Naive thymus-derived CD4-positive, alpha-beta T cell (primary cell): ENCODE measurements around the gene RNF125. TPM values are rescaled to one million over a fixed set of nuclear protein-coding genes. Genes with fewer than 3 reads are reported as not detected.

Experiments
- ATAC-seq: fragments of 150-1000 bp; cut with Tn5 transposase; 2 replicates; pipeline ENCODE4 v1.10.0; 2021; ENCODE audit warnings: mild to moderate bottlenecking, moderate library complexity
- CTCF ChIA-PET: fragments of 350-600 bp; sonication (Branson Sonifier 250); formaldehyde crosslinking; loops from one replicate; lab custom pipeline; 2021; ENCODE audit warnings: antibody characterized with exemption; lab: Charles Lee
- POLR2A ChIA-PET: fragments of 350-600 bp; sonication (Branson Sonifier 250); formaldehyde crosslinking; loops from one replicate; lab custom pipeline; 2021; ENCODE audit warnings: antibody characterized with exemption, inconsistent platforms; lab: Charles Lee
- DNase-seq, 9 donors: peaks; one replicate each; pipeline versions ENCODE4 v3.0.0 to v3.0.0-alpha.2; 2020 to 2022; ENCODE audit warnings: mixed read lengths in 1 of 9
- H3K27ac ChIP-seq: one replicate; pipeline ENCODE4 v1.7.0; 2013; ENCODE audit warnings: mild to moderate bottlenecking, low read depth, low read length, moderate library complexity
- H3K27me3 ChIP-seq, 2 donors: one replicate each; pipeline ENCODE4 v1.7.0; 2013; ENCODE audit warnings: low read length in 2 of 2, mild to moderate bottlenecking in 2 of 2, moderate library complexity in 2 of 2; ENCODE audit not compliant: control insufficient read depth in 2 of 2, insufficient read depth in 2 of 2
- H3K36me3 ChIP-seq, 3 experiments: 1 replicate in 2 of 3; 2 replicates in 1 of 3; pipeline ENCODE4 v1.7.0; 2013; ENCODE audit warnings: low read length in 3 of 3, mild to moderate bottlenecking in 3 of 3, moderate library complexity in 1 of 3; ENCODE audit not compliant: insufficient read depth in 3 of 3, control insufficient read depth in 2 of 3
- H3K4me1 ChIP-seq, 2 donors: one replicate each; pipeline ENCODE4 v1.7.0; 2013; ENCODE audit warnings: low read length in 2 of 2, mild to moderate bottlenecking in 2 of 2, moderate library complexity in 1 of 2; ENCODE audit not compliant: control insufficient read depth in 2 of 2, insufficient read depth in 2 of 2
- H3K4me3 ChIP-seq: 2 replicates; pipeline ENCODE4 v1.7.0; 2013; ENCODE audit warnings: mild to moderate bottlenecking, low read length
- H3K9me3 ChIP-seq, 3 experiments: 1 replicate in 2 of 3; 2 replicates in 1 of 3; pipeline ENCODE4 v1.7.0; 2013; ENCODE audit warnings: low read length in 3 of 3; ENCODE audit not compliant: control insufficient read depth in 2 of 3
- H3K27ac Mint-ChIP-seq, 9 donors: one replicate each; pipeline ENCODE4 v1.8.0; 2020 to 2022; ENCODE audit warnings: mixed read lengths in 9 of 9, mild to moderate bottlenecking in 8 of 9, moderate library complexity in 5 of 9, inconsistent platforms in 2 of 9
- H3K27me3 Mint-ChIP-seq, 5 donors: one replicate each; pipeline ENCODE4 v1.8.0; 2021 to 2022; ENCODE audit warnings: mixed read lengths in 5 of 5, mild to moderate bottlenecking in 1 of 5
- H3K36me3 Mint-ChIP-seq, 5 donors: one replicate each; pipeline ENCODE4 v1.8.0; 2020 to 2022; ENCODE audit warnings: mixed read lengths in 5 of 5, mild to moderate bottlenecking in 3 of 5, inconsistent platforms in 1 of 5
- H3K4me1 Mint-ChIP-seq, 7 donors: one replicate each; pipeline ENCODE4 v1.8.0; 2020 to 2022; ENCODE audit warnings: mixed read lengths in 7 of 7, mild to moderate bottlenecking in 3 of 7, inconsistent platforms in 1 of 7
- H3K4me3 Mint-ChIP-seq, 10 donors: one replicate each; pipeline ENCODE4 v1.8.0; 2020 to 2022; ENCODE audit warnings: mild to moderate bottlenecking in 10 of 10, mixed read lengths in 10 of 10, moderate library complexity in 6 of 10, inconsistent platforms in 2 of 10
- H3K9me3 Mint-ChIP-seq, 11 donors: one replicate each; pipeline ENCODE4 v1.8.0; 2020 to 2022; ENCODE audit warnings: mixed read lengths in 11 of 11, mild to moderate bottlenecking in 4 of 11, inconsistent platforms in 1 of 11, moderate library complexity in 1 of 11
- intact Hi-C, 2 donors: fragments of 100-400 bp; cut with micrococcal nuclease; formaldehyde crosslinking; loops; one replicate each; pipeline ENCODE4 v1.15.1; 2023
- polyA plus RNA-seq, 2 donors: library from polyadenylated mRNA; unstranded; fragments of 300-500 nt; fragmentation: Illumina TruSeq; gene quantifications; one replicate each; pipeline ENCODE4 v1.2.3, GENCODE V29; 2021
- total RNA-seq, 6 experiments: library from RNA in 5 of 6; stranded (reverse) in 5 of 6; gene quantifications; 1 replicate in 5 of 6; 2 replicates in 1 of 6; pipeline ENCODE4 v1.2.3 and lab custom pipeline; 2021 to 2026

The RNF125 gene
- total and polyA plus RNA-seq, 7 experiments from 2014 or later: 20.9 to 64.7 (median 37.1) TPM

DNA sequence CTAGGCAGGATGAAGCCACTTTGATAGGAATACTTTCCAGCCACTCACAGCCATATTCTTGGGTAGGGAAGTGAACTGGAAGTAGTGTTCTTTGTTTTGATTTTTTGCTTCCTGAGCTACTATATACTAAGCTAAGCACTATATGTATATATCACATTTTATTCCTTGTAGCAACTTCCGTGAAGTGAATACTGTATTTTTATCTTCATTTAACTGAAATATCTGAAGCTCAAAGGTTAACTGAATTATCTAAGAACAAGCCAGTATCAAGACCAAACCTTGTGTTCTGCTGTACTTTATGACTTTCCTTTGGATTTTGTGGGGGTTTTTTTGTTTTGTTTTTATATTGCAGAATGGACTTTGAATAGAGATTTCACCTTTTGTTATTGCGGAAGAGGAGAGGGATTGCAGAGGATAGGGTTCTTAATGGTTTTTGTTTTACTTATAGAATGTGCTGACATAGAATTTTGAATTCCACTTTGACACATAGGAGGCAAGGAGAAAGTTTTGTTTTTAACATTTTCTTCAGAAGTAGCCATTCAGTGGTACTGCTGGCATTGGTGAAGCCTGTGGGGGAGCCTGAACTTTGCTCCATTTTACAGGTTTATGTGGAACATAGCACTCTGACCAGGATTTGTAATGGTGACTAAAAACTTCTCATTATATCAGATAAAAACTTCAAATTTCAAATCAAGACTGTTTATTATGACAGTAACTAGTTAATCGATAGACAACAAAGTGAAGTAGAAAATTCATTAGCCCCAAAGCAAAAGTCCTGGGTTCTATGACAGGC lies 48.9 kb downstream of the RNF125 start:
- Histone ChIP-seq H3K27me3 (no peaks in the 10 kb centered on the region), H3K4me1 (no peaks in the 10 kb centered on the region), H3K4me3 (no peak overlapping the region), H3K9me3 (no peaks in the 10 kb centered on the region), H3K36me3 (peaks cover 0 to 36% (median 12%) of the 10 kb centered on the region in 3 experiments), H3K27ac (no peak overlapping the region)
- no peaks in the 10 kb centered on the region for H3K27me3 Mint-ChIP-seq
- H3K4me1 Mint-ChIP-seq: peaks cover 0 to 16% (median 5%) of the 10 kb centered on the region in 7 donors
- ChIA-PET POLR2A (interaction anchor here (0.9 to 1.9 kb wide), 5 partner anchors 11 to 48 kb away, joined by 3 to 9 read pairs (median 4); partner anchors contain the start of gene RNF138), CTCF (interaction anchor here (1.0 kb wide), 1 partner anchor 48 kb away, joined by 3 read pairs; no protein-coding TSS in a partner anchor)
- H3K27ac Mint-ChIP-seq: peak overlapping the region in 5 of 9 donors; percentile 2 to 79 (median 35)
- no peak for DNase-seq
- no peak overlapping the region for H3K4me3 Mint-ChIP-seq
- H3K9me3 Mint-ChIP-seq: no peaks in the 10 kb centered on the region
- H3K36me3 Mint-ChIP-seq: peaks cover 7 to 46% (median 17%) of the 10 kb centered on the region in 5 donors
- intact Hi-C loops: no loop called here
- no peak for ATAC-seq

DNA sequence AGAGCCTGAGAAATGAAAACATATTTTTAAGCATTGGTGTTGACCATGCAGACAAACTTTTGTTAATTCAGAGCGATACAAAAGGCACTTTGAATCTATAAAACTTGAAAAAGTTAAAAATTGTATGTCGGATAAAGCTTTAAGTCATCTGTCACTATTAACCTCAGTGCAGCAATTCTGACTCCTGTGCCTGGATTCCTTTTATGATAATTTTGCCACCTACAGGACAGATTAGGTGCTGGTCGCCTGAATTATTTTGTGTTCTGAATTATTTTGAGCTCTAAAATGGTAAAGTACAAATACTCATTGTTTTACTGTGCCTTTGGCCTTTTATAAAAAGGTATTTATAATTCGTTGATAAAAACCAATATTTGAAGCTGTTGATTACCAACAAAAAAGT lies 53.7 kb downstream of the RNF125 start:
- H3K9me3 ChIP-seq: no peaks in the 10 kb centered on the region
- no peak overlapping the region for H3K4me3 ChIP-seq
- Mint-ChIP-seq H3K4me3 (no peak overlapping the region), H3K4me1 (peaks cover 0 to 30% (median 18%) of the 10 kb centered on the region in 7 donors), H3K27ac (peak overlapping the region in 4 of 9 donors; percentile 15 to 68 (median 30)), H3K27me3 (no peaks in the 10 kb centered on the region), H3K36me3 (peaks cover 11 to 50% (median 30%) of the 10 kb centered on the region in 5 donors), H3K9me3 (peaks cover 0 to 2% (median 0%) of the 10 kb centered on the region in 11 donors)
- peak in 4 of 9 donors; percentile 34 to 55 (median 45) for DNase-seq
- H3K4me1 ChIP-seq: no peaks in the 10 kb centered on the region
- peak; percentile 67 for ATAC-seq
- H3K27ac ChIP-seq: no peak overlapping the region
- intact Hi-C loops: loop anchor here (1.0 to 2.0 kb wide), 7 partner anchors 14 to 331 kb away; partner anchors contain the start of genes RNF125 (in 2 of the 2) and TRAPPC8 (in 2 of the 2)
- CTCF ChIA-PET: interaction anchor here (0.6 to 2.1 kb wide), 10 partner anchors 11 to 108 kb away, joined by 3 to 18 read pairs (median 3); partner anchors contain the start of gene RNF125
- H3K36me3 ChIP-seq: peaks cover 0 to 24% (median 5%) of the 10 kb centered on the region in 3 experiments
- POLR2A ChIA-PET: interaction anchor here (0.6 to 4.5 kb wide), 9 partner anchors 11 to 380 kb away, joined by 3 to 44 read pairs (median 3); partner anchors contain the start of genes RNF125 and RNF138
- H3K27me3 ChIP-seq: no peaks in the 10 kb centered on the region

DNA sequence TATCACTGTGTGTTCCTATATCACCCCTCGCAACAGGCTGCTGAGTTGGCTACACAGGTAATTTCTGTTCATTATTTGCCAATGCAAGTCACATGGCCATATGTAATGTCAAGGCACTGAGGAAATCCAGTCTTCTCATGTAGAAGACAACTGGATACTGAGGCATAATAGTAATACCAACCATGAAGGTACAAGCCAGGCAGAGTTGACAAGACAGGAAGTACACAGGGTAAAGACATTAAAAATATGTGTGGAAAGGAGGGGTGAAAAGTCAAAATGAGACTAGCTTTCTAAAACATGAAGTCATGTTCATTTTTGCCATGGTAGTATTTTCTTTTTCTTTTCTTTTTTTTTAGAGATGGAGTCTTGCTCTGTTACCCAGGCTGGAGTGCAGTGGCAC lies 55.6 kb downstream of the RNF125 start:
- DNase-seq (no peak), ATAC-seq (no peak)
- no peak overlapping the region for H3K27ac ChIP-seq
- no peaks in the 10 kb centered on the region for H3K27me3 ChIP-seq
- Mint-ChIP-seq H3K27ac (peak overlapping the region in 5 of 9 donors; percentile 6 to 46 (median 31)), H3K9me3 (peaks cover 0 to 2% (median 0%) of the 10 kb centered on the region in 11 donors), H3K4me3 (peak overlapping the region in 1 of 10 donors; percentile 15), H3K36me3 (peaks cover 3 to 40% (median 21%) of the 10 kb centered on the region in 5 donors), H3K4me1 (peaks cover 0 to 30% (median 16%) of the 10 kb centered on the region in 7 donors), H3K27me3 (no peaks in the 10 kb centered on the region)
- H3K9me3 ChIP-seq: no peaks in the 10 kb centered on the region
- no peak overlapping the region for H3K4me3 ChIP-seq
- H3K4me1 ChIP-seq: no peaks in the 10 kb centered on the region
- ChIA-PET CTCF (interaction anchor here (1.3 kb wide), 1 partner anchor 9 kb away, joined by 3 read pairs; no protein-coding TSS in a partner anchor), POLR2A (interaction anchor here (0.7 to 4.5 kb wide), 4 partner anchors 11 to 133 kb away, joined by 3 to 44 read pairs (median 4); partner anchors contain the start of genes RNF125 and RNF138)
- intact Hi-C loops: no loop called here
- H3K36me3 ChIP-seq: peaks cover 0 to 10% (median 5%) of the 10 kb centered on the region in 3 experiments

DNA sequence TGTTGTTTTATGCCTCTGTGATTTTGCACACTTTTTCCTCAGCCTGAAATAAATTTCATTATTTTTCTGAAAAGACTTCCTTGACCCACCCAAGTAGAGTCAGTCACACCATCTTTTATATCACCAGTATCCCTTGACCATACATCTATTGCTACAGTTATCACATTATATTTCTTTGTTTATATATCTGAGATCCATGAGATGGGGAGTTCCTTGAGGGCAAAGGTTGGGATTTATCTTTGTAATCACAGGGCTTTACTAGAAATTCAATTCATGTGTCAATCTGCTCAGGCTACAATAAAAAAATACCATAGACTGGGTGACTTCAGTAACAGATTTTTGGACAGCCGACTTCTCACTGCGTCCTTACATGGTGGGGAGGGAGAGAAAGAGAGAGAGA lies 60.2 kb downstream of the RNF125 start:
- POLR2A ChIA-PET: interaction anchor here (1.4 to 2.0 kb wide), 2 partner anchors 13 to 59 kb away, joined by 4 to 6 read pairs; partner anchors contain the start of gene RNF138
- Mint-ChIP-seq H3K9me3 (peaks cover 0 to 3% (median 0%) of the 10 kb centered on the region in 11 donors), H3K4me3 (no peak overlapping the region), H3K36me3 (peaks cover 3 to 29% (median 25%) of the 10 kb centered on the region in 5 donors), H3K4me1 (peaks cover 4 to 30% (median 21%) of the 10 kb centered on the region in 7 donors), H3K27ac (no peak overlapping the region), H3K27me3 (no peaks in the 10 kb centered on the region)
- H3K4me1 ChIP-seq: no peaks in the 10 kb centered on the region
- CTCF ChIA-PET: no interaction called here
- ATAC-seq (no peak), DNase-seq (no peak)
- intact Hi-C loops: no loop called here
- no peak overlapping the region for H3K4me3 ChIP-seq
- H3K9me3 ChIP-seq: peaks cover 0 to 3% (median 0%) of the 10 kb centered on the region in 3 experiments
- H3K27ac ChIP-seq: no peak overlapping the region
- no peaks in the 10 kb centered on the region for H3K27me3 ChIP-seq
- H3K36me3 ChIP-seq: no peaks in the 10 kb centered on the region

- H3K4me3 ChIP-seq: no peak overlapping the region
- POLR2A ChIA-PET: no interaction called here
- CTCF ChIA-PET: no interaction called here
- intact Hi-C loops: no loop called here
- no peak for DNase-seq
- peaks cover 0 to 6% (median 0%) of the 10 kb centered on the region in 11 donors for H3K9me3 Mint-ChIP-seq
- ATAC-seq: no peak
- H3K4me3 Mint-ChIP-seq: no peak overlapping the region
- peaks cover 0 to 3% (median 0%) of the 10 kb centered on the region in 3 experiments for H3K9me3 ChIP-seq
- H3K27ac ChIP-seq: no peak overlapping the region
- peaks cover 0 to 14% (median 7%) of the 10 kb centered on the region in 5 donors for H3K36me3 Mint-ChIP-seq
- no peaks in the 10 kb centered on the region for H3K36me3 ChIP-seq
- H3K27ac Mint-ChIP-seq: peak overlapping the region in 1 of 9 donors; percentile 59
- peaks cover 20 to 39% (median 33%) of the 10 kb centered on the region in 7 donors for H3K4me1 Mint-ChIP-seq
- peaks cover 18 to 23% of the 10 kb centered on the region in 2 donors for H3K4me1 ChIP-seq
- peaks cover 0 to 2% (median 0%) of the 10 kb centered on the region in 5 donors for H3K27me3 Mint-ChIP-seq
- H3K27me3 ChIP-seq: no peaks in the 10 kb centered on the region
Observed at GRCh38 chr18:32081881-32082280, 63.3 kb downstream of the RNF125 start.

- Mint-ChIP-seq H3K36me3 (peaks cover 0 to 18% (median 7%) of the 10 kb centered on the region in 5 donors), H3K27me3 (peaks cover 0 to 2% (median 0%) of the 10 kb centered on the region in 5 donors), H3K4me3 (peak overlapping the region in 8 of 10 donors; percentile 10 to 74 (median 43)), H3K27ac (peak overlapping the region in 8 of 9 donors; percentile 62 to 100 (median 80)), H3K9me3 (peaks cover 0 to 6% (median 0%) of the 10 kb centered on the region in 11 donors), H3K4me1 (peaks cover 20 to 50% (median 38%) of the 10 kb centered on the region in 7 donors)
- ATAC-seq (no peak), DNase-seq (no peak)
- Histone ChIP-seq H3K9me3 (peaks cover 0 to 3% (median 0%) of the 10 kb centered on the region in 3 experiments), H3K27me3 (no peaks in the 10 kb centered on the region), H3K4me1 (peaks cover 18 to 23% of the 10 kb centered on the region in 2 donors), H3K36me3 (no peaks in the 10 kb centered on the region), H3K4me3 (no peak overlapping the region), H3K27ac (no peak overlapping the region)
- ChIA-PET POLR2A (interaction anchor here (0.7 to 2.8 kb wide), 5 partner anchors 12 to 141 kb away, joined by 3 to 20 read pairs (median 4); partner anchors contain the start of genes RNF125 and TRAPPC8), CTCF (interaction anchor here (0.7 to 1.3 kb wide), 2 partner anchors 10 to 188 kb away, joined by 3 to 4 read pairs; no protein-coding TSS in a partner anchor)
- intact Hi-C loops: no loop called here
Observed at GRCh38 chr18:32083781-32084180, 65.2 kb downstream of the RNF125 start.
